ELR (cell line): ENCODE results near the gene COLEC12.
"Not testable (repeated sequence)": the region's sequence is repeated elsewhere in the genome, so short reads cannot be mapped to it uniquely, and the experiment has no call there.

ENCODE experiments used
- DNase-seq: peaks from one replicate; pipeline ENCODE4 v3.0.0-alpha.2; 2015; ENCODE audit warnings: low read depth

The COLEC12 gene

GRCh38 chr18:326846-327245 lies 173.7 kb downstream of the COLEC12 start:
- DNase-seq = no peak

- peak; percentile 73 for DNase-seq
These were observed 177.3 kb downstream of the COLEC12 start for GRCh38 chr18:323253-323622.

DNA sequence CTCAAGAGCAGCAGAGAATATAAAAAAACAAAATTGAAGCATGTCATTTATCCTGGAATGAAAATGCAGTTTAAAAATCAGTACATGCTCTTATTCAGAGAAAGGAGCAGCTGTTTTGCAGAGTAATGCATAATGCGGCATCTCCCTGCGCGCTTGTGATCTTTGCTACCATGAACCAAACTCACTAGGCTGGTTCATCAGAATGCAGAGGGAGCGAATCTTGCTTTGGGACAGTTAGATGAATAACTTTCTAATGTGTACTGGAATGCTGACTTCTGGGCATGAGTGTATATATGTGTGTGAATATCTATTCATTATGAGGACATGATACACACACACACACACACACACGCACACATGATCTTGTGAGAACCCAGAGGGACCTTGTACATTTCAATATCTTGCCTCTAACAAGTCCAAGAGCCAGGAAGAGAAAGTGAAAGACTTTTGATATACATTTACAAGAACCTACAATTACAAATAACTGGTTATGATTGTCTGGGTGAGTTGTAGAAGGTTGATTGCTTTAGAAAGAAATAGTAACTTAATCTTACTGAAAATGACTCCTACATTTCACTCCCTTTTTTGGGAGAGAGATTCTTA lies 178.5 kb downstream of the COLEC12 start:
- DNase-seq = no peak

DNA sequence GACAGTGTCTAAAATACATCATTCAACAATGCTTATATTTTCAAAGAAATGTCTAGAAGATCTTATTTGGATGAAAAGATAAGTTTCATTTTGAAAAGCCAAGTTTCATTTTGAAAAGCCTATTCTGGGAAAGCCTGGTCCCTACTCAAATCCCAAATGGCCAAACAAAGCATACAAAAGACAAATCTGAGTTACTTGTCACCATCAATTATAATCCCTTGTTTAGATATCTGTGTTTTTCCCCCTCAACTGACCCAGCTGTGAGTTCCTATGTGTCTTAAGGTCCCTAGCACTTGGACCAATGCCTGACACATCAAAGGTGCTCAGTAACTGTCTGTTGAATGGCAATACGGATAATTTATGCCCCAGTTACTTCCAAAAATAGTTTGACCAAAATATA lies 180.3 kb downstream of the COLEC12 start:
- DNase-seq = no peak

DNA sequence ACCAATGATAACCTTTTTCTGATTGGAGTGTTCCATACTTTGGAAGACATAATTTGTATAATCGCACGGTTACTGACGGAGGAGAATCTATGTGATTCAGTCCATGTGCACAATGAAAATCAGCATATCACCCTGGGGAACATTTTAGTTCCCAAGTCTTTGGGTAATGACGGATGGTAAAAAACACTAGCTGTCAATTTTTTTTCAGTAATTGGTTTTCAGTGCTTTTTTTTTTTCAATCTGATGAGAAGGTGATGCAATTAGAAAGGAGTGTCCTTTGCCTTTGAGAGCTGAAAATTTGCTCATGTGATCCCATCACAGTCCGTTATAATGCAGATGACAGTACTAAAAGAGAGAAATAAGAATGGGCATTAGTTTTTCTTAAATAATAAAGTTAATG lies 180.8 kb downstream of the COLEC12 start:
- no peak for DNase-seq

DNA sequence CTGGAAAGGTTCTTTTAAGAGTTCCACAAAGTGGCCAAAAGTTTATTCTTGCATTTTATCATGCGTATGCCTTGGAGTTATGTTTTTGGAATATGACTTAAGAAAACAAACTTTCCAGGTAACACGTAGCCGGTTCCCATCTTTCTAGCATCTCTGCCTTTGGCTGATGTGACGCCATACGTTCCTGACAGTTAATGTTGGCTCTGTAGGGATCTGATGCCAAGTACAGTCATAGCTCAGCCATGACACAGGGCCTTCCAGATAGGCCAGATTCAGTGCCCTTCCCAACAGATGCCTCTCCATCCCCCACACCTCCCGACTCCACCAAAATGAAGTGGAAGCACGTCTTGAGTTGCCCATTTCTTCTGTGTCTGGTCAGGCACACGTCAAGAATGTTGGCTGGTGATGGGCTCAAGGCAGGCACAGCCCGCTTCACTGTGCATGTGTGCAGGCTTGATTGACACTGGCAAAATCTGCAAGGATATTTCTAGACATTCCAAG lies 181.7 kb downstream of the COLEC12 start:
- no peak for DNase-seq

DNA sequence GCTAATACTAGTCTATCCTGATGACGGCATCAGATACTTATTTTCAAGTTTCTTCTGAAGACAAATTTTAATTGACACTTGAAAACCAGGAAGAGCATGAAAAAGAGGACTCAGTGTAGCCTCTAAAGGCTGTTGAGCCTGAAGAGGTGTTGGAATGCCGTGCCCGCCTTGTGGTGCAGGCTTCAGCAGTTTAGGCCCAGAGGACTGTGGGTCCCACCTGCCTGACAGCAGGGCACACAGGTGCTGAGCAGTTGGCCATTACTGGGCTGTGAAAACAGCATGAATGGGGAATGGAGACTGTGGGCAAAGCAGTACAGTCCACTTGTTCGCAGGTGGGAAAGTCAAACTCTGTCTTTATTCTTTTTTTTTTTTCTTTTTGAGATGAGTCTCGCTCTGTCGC lies 182.9 kb downstream of the COLEC12 start:
- DNase-seq = no peak

DNA sequence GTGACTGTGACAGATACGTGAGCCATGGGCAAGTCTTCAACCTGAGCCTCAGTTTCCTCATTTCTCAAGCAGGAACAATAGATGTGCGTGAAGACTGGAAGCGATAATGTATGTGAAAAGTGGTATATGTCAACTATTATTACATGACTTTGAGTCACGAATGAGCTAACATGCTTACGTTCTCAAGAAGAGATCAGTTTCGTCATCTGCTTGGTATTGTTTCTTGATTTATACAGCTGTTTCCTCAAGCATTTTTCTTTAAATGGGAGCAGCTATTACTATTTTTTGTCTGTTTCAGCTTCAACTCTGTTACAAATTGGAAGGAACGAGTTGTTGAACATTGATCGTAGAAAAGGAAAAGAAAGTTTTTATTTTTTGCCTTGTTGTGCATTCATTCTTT lies 184.1 kb downstream of the COLEC12 start:
- no peak for DNase-seq

DNA sequence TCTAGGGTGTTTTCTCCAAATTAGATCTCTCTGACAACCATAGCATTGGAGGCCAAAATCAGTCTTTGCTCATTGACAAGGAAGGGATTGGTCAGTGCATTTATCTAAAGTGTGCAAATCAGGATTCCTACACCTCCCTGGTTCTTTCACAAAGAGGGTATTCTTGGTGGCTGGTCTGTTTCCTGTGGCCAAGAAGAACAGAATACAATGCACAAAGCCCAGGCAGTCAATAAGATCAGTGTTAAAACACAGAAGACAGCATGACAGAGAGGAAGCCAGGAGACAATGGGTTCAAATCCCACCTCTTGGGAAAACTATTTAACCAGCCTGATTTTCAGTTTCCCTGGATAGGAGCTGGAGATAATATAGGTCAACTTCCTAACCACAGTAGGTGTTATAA lies 186.6 kb downstream of the COLEC12 start:
- DNase-seq = no peak

DNA sequence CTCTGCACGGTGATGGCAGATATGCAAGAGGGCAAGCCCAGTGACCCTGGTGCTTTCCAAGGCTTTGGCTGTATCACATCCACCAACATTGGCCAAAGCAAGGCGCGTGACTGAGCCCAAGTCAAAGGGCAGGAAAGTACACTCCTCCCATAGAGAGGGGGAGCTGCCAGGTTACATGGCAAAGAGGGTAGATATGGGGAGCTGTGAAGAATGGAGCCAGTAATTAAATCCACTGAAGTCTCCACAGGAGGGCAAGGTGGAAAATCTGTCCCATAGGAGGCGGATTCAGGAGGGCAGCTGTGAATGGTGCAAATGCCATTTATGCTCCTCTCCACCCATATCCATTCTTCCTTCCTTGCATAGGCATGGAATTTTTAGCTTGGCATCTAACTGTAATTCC lies 188.1 kb downstream of the COLEC12 start:
- DNase-seq = no peak

DNA sequence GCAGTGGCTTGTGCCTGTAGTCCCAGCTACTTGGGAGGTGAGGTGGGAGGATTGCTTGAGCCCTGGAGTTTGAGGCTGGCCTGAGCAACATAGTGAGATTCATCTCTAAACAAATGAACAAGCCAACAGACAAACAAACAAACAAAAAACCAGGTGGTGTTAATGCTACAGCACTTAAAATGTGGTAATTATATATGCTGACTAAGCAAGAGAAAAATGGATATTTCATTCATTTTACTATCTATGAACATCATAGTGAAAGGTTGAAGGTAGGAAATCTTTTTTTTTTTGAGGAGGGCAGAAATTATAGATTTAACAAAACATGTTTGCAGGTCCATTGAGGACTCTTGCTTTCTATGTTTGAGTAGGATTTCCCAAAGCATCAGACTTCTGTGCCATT lies 190.5 kb downstream of the COLEC12 start:
- no peak for DNase-seq

GRCh38 chr18:308086-308485 lies 192.4 kb downstream of the COLEC12 start:
- not testable (repeated sequence) for DNase-seq

DNA sequence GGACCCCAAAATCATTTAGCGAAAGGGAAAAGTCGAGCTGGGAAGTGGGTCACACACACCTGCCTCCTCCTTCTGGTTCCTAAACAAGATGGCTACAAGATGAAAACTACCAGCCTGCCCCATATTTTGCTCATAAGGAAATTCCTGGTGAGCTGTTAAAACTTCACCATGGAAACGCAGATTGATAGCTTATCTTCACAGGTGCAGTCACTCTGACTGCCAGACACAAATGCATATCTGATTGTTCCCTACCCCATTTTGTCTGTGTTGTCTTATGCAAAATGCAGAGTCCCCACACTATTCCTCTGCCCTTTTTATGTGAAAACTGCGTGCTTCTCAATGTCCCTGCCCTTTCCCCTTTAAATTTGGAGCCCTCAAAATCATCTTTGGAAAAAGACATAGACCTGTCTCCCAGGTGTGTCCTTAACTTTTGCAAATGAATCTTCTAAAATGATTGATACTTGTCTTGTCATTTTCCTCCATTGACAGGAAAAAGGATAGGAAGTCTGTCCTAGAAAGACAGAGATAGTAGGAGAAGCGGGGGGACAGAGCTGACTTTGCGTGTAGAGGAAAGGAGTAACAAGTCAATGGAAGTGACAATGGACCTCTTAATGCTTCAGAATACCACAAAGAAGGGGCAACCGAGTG lies 193.8 kb downstream of the COLEC12 start:
- DNase-seq = no peak

DNA sequence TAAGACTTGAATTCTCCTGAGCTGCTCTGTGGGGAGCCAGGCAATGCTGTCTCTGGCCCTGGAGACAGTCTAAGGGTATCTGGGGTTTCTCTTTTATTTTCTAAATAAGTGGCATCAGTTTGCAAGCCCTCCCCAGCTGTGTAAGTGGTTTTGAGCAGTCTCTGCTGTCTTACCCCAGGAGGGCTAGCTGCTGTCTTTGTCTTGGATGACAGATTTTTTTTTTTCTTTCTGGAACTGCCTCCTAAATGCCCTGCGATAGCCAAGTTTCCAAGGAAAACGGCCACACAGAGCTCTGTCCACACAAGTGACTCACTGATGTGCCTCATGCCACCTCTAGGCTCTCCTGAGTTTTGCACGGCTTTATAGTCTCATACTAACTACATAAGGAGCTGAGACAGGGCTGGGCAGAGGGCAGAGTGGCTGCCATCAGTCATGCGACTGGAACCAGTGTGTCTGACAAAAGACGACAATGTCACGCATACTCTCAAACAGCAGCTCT lies 195.4 kb downstream of the COLEC12 start:
- DNase-seq = peak; percentile 27

DNA sequence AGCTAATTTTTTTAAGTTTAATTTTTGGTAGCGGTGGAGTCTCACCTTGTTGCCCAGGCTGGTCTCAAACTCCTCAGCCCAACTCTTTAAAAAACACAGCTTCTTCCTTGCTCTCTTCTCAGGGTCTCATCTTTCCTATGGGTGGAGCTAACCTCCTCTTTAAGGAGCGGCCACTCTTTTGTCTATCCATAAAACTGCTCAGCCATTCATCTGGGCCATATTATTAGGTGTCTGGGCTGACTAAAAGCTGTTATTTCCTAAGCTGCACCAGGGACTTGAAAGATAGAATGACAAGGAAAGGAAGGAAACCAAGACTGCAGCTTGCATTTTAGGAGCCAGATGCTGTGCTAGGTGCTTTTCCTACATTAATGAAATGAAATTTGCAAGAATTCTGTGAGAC lies 196.9 kb downstream of the COLEC12 start:
- no peak for DNase-seq

DNA sequence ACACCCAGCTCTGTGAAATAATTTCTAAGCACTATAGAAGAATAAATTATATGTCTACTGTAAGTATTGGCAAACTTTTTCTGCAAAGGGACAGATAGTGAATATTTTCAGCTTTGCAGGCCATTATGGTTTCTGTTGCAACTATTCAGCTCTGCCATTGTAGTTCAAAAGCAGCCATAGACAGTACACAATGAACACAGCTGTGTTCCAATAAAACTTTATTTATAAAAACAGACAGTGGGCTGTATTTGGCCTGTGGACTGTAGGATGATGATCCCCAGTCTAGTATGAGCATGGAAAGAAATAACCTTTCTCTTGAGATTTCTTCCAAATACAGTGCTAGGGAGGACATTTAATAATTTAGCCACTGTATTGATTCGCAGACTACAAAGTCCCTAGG lies 197.5 kb downstream of the COLEC12 start:
- no peak for DNase-seq

- no peak for DNase-seq
These were observed 198.4 kb downstream of the COLEC12 start for GRCh38 chr18:302097-302496.

DNA sequence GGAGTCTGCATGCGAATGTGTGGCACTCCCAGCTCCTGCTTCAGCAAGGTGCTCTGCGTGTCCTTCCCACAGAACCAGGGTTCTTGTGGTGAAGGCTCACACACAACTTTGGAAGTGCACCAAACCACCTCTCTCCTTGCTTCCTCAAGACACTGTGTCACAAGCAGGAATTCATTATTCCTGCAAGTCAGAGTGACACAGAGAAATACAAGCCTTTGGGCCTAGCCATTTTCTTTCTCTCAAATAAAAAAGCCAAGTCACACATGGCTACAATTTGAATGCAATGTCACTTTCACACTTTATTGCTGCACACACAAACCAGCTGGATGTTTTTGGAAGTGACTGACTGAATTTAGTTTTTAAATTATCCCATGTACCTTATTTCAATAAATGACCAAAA lies 202.6 kb downstream of the COLEC12 start:
- DNase-seq = no peak

DNA sequence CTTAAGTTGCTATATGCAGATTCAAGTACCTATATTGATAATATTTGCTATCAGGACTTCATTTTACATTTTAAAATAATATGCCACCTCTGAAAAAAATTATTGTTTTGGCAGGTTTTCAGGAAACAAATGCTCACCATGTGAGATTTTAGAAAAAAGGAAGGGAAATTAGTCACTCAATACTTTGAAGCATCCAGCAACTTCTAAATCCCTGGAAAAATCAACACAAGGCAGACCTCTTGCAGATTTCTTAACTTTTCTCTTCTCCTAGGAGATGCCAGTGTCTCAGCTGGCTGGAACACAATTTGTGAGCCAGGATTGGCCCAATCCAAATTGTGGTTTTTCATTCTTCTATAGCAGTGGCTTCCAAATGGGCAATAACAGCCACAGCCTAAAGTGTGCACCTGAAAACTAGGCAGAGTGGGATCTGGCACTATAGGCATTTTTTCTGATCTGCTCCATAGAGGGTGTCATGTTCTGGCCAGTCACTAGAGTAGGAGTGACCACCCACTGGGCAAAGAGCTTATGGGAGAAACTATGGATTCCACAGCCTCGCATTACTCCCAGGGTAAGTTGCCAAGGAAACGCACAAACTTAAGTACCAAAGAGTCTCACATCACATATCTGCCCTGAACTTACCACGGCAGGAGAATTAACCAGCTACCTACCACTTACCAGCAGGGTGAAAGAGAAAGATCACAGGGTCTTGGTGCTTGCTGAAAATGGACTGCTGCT lies 204.6 kb downstream of the COLEC12 start:
- DNase-seq = no peak

- no peak for DNase-seq
These were observed 205.9 kb downstream of the COLEC12 start for GRCh38 chr18:294566-294965.

- DNase-seq = peak; percentile 30
These were observed 207.0 kb downstream of the COLEC12 start for GRCh38 chr18:293536-293935.

DNA sequence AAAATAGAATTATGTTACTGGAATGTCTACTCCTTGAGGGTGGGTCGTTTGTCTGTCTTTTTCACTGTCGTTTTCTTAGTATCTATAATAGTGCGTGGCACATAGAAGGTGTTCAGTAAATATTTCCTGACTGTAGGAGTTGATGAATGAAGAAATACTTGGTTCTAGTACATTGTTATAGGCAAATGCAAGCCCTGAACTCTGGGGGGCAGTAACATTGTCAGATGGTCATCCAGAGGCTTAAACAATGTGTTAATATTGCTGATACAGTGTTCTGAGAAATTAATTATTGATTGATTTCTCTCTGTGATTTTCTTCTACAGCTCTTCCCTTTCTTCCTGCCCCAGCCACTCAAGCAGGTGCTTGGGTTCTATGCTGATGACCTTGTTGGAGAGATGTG lies 208.2 kb downstream of the COLEC12 start:
- DNase-seq = peak; percentile 54

- DNase-seq = not testable (repeated sequence)
These were observed 210.5 kb downstream of the COLEC12 start for GRCh38 chr18:289970-290369.
